NCI-H748 treated with DMSO at 0.1 percent for 48 hours (cell line): Measurements from ENCODE around the gene ADORA1.

ENCODE experiments used
- DNase-seq: peaks from one replicate; lab custom pipeline; 2025; lab: John Stamatoyannopoulos, UW

ADORA1 gene

DNA sequence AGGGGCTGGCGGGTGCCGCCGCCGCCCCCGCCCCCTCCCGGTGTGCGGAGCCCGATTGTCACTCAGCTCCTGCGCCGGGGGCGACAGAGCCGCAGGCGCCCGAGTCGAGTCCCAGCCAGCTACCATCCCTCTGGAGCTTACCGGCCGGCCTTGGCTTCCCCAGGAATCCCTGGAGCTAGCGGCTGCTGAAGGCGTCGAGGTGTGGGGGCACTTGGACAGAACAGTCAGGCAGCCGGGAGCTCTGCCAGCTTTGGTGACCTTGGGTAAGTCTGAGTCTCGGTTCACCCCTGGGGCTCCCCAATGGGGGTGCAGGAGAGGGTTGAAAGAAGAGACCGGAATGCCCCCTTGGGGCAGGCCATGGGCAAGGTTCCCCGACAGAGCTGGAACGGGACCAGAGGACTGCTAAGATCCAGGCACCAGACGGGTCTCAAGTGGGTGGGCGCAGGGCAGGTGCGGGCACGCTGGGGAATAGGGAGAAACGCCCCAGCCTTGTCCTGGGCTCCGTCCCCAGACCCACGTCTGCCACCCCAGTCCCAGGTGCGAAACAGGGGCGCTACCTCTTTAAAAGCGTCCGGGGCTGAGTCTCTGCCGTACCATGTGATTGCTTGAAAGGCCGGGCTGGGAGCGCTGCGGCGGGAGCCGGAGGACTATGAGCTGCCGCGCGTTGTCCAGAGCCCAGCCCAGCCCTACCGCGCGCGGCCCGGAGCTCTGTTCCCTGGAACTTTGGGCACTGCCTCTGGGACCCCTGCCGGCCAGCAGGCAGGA, at the start of gene ADORA1:
TSS of gene ADORA1 (plus strand) at position 61 of the 765 bp plus-strand sequence. CDS start 1,116 bp downstream, outside the sequence.
- peak; percentile 10 for DNase-seq

GRCh38 chr1:203077956-203078355, 49.6 kb upstream of the ADORA1 start:
- no peak for DNase-seq

GRCh38 chr1:203078478-203078877, 49.0 kb upstream of the ADORA1 start:
- no peak for DNase-seq

- no peak for DNase-seq
These were observed 47.1 kb upstream of the ADORA1 start for GRCh38 chr1:203080456-203080855.

- no peak for DNase-seq
These were observed 45.9 kb upstream of the ADORA1 start for GRCh38 chr1:203081465-203082230.

DNA sequence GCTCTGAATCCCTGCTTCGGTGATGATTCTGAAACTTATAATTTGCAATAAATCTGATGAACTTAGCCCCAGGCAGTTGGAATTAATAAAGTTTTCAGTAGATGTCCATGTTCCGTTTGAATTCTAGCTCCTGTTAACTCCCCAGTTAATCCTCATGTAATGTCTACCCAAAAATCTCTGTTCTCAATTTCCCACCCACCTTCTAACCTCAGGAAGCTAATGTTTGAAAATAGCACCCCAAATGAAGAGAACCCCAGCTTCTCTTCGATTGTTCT, 45.4 kb upstream of the ADORA1 start:
- no peak for DNase-seq

- DNase-seq: no peak
These were observed 44.7 kb upstream of the ADORA1 start for GRCh38 chr1:203082571-203083462.

- no peak for DNase-seq
These were observed 44.0 kb upstream of the ADORA1 start for GRCh38 chr1:203083463-203083921.

DNA sequence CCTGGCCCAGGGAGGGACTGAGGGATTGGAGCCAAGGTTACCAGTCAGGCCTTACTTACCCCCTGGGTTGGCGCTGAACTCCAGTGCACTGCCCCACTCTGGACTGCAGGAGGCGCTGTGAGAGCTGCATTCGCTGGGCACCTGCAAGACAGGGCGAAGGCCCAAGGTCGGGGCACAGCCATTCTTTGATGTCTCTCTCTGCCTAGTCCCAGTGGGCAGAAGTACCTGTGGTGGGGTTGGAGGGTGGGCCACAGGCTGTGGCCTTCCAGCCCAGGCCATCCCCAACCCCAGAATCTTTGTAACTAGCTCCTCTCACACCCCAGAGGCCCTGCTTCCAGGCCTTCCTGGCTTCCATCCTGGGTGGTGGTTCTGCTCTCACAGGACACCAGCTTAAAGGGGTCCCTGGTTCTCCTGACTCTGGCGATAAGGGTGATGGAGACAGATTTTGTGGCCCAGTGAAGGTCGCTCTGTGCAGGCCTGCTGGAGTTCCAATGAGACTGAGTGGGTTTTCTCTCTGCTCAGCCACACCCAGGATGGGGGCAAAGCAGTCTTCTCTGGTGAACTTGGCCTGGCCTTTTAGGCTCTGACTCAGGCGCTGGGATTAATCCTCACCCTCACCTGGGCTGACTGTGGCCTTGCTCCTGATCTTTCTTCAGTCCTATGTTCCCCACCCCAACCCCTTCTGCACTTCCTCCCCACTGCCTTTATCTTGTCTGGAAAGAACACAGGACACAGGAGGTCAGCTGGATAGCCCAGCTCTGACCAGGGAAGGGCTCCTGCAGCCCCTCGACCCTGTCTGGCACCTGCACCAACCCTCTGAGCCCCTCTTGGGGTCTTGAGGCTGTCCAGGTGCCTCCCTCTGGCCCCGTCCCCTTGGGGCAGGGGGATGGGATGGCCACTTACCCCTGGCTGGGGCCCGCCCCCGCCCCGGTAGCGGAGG, 42.7 kb upstream of the ADORA1 start:
- DNase-seq: no peak

- no peak for DNase-seq
These were observed 41.8 kb upstream of the ADORA1 start, which contains the start of gene MYOG for GRCh38 chr1:203085528-203086406. TSS of gene MYOG (minus strand) at chr1:203086012. CDS start at chr1:203085961, 51 bp downstream.

DNA sequence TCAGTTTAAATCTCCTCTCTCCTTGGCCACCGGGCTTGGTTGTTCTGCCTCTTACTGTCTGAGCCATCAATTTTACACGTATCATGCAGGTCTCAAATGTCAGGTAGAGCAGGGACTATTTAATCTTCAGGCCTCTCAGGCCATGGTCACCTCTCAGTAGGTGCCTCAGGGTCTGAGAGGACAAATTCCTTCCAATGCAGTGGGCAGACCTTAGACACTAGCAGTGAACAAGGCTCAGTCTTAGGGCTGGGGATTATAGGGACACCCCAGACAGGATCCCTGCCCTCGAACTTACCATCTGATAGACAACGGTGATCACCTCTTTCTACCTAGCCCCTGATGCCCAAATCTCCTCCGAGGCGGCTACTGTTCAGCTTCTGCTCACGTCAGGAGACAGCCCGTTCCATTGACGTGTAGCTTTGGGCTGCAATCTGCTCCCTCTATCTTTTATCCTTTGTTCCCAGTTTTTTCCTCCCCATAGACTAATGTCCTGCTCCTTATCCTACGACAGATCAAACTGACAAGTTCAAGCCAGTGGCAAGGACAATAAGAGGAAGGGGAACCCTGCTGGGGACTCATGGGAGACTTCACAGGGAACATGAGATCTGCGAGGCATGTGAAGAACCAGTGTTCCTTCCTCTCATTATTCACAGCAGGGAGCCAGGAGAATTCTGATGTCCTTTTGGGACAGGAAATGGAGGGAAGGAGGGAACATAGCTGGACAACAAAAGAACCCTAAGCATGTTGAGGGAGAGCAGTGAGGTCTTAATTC, 40.3 kb upstream of the ADORA1 start:
- no peak for DNase-seq

DNA sequence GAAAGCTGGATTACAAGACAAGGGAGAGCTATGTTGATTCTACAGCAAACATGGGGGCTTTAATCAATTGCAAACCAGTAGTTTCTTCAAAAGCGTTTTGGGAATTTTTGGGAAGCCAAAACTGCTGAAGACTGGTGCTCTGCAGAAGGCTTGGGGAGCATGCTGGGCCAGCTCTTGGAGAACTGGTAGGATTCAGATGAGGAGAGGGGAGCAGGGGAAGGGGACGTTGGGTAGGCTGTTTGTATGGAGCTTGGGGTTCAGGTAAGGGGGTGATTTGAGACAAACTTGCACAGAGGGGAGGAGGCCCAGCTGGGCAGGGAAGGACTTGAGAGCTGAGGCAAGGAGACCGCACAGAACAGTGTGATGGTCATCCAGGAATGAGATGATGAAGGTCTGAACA, 39.1 kb upstream of the ADORA1 start:
- no peak for DNase-seq

DNA sequence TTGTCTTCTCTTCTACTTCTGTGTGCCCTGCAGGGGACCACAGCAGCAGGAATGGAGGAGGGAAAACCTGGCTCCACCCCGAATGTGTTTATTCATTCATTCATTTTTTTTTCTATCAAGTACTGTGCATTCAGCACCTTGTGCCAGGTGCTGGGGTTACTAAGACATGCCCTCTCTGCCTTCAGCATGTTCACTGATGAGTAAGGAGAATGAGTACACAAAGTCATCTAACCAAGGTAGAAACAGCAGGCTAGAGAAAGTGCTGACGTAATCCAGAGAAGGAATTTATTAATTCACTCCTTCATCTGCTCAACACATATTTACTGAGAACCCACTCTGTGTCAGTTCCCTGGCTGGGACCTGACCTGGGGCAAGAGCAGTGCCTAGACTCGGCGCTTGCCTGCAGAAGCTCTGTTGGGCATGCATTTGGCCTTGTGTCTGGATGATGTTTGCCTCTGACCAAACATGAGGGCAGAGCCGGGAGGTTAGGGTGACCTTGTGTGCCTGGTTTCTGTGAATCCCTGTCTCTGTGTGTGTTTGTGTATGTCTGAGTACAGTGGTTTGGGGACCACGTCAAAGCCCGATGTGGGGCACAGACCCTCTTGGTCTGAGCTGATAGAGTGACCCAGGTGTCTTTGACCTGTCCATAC, 38.4 kb upstream of the ADORA1 start:
- no peak for DNase-seq

DNA sequence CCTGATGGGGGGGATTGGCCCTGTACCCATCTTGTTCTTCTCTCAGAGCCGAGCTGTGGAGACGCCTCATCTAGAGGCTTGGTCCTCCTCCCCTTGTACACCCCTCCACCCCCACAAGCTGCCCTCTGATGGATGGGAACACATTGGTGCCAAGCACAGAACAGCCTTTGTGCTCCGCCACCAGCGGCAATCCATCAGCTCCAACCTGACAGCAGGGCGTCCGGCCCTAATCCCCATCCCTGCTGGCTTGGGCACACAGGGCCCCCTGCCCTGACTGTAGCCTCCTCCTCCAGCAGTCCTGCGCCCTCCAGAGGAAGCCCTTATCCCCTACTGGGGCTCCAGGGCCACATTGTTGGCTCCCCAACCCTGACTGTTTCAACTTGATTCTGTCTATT, 37.9 kb upstream of the ADORA1 start:
- DNase-seq: no peak

DNA sequence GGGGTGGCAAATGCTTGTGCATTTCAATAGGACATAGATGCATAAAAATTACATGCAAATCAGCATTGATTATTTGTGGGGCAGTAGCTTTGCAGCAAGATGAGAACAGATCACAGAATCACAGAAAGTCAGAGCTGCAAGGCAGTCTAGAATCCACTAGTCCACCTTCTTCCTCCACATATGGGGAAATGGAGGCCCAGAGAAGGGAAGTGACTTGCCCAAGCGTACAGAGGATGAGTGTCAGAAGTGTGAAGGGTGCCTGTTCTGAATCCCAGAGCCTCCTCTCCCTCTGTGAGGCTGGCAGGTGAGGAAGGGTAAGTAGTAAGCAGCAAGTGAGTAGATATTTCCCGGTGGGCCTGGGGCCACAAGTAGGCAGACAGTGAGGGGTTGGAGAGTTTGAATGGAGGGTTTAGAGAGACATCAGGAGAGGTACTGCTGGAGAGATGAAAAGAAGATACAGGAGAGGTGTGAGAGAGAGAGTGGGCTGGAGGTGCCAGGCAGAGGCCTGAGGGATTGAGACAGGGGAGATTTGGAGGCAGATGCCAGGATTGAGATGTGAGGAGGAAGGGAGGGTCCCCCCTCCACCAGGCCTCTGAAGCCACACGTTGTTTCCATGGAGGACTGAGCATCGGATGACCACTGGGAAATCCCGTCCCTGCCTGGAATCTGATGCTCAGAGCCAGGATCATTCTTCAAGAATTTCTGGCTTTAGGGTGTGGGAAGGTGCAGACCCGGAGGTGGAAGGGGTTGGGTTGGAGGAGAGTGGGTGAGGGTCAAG, 36.9 kb upstream of the ADORA1 start:
- no peak for DNase-seq

- no peak for DNase-seq
These were observed 36.4 kb upstream of the ADORA1 start for GRCh38 chr1:203091199-203091477.

DNA sequence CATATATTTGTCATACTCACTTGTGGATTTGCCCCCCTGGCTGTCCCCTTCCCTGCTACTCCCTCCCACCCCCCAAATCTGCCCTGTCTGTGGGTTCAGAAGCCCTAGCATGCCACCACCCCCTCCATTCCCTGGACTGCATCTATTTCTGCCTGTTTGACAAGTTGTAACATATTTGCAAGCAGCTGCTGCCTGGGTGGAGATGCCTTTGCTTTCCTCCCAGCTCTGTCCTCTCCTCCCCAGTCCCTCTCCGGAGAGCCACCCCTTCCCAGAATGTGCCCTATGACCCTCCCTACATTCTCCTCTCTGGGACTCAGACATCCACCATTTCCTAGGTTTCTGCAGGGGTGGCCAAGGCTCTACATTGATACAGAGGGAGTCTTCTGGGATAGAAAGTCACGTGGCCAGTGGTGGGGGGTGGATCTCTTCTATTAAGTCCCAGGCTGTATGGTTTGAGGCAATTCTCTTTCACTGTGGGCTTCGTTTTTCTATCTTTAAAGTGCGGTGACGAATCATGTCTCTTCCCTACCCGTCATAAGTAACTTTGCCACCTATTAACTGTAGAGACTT, 35.7 kb upstream of the ADORA1 start:
- no peak for DNase-seq
